ENCODE measurements around the gene HAAO.

- TF ChIP-seq USF1 (IDR thresholded peaks at IDR 0.05) (no peak), EP300 (IDR thresholded peaks at IDR 0.05; ENCODE audit: borderline replicate concordance) (no peak), TCF12 (IDR thresholded peaks at IDR 0.05; ENCODE audit: low read depth) (no peak), RAD21 (IDR thresholded peaks at IDR 0.05; ENCODE audit: low read depth) (no peak), CEBPB (IDR thresholded peaks at IDR 0.05) (no peak), FOXM1 (IDR thresholded peaks at IDR 0.05; ENCODE audit: borderline replicate concordance, low read depth) (no peak)
Observed at GRCh38 chr2:42792087-42792582, 248 bp downstream of the HAAO start.
